ENCODE data around the gene AOC1.

The AOC1 gene

GRCh38 chr7:150824379-150825177, 27.7 kb upstream of the AOC1 start:
- DNase-seq (ENCODE audit: low spot score in 2 of 2) = no peak
- in situ Hi-C loops (cut with MboI; ENCODE audit: low sequenced_read_pairs) = no loop called here

GRCh38 chr7:150826061-150826849, 26.1 kb upstream of the AOC1 start:
- H3K9me3 ChIP-seq = no peaks in the 10 kb centered on the region
- H3K4me3 ChIP-seq = no peak overlapping the region
- no peak for DNase-seq (ENCODE audit: low spot score in 2 of 2)
- in situ Hi-C loops (cut with MboI; ENCODE audit: low sequenced_read_pairs) = no loop called here
- H3K27me3 ChIP-seq (ENCODE audit: low read depth) = peaks cover 3% of the 10 kb centered on the region; the same call in 1 of the 2 replicates
- H3K4me1 ChIP-seq = no peaks in the 10 kb centered on the region
- H3K36me3 ChIP-seq (replicated peaks) = no peaks in the 10 kb centered on the region

More at GRCh38 chr7:150824379-150825177, 27.7 kb upstream of the AOC1 start:
- no peaks in the 10 kb centered on the region for H3K9me3 ChIP-seq
- no peaks in the 10 kb centered on the region for H3K4me1 ChIP-seq
- no peak overlapping the region for H3K4me3 ChIP-seq
- no peaks in the 10 kb centered on the region for H3K36me3 ChIP-seq (replicated peaks)
- peaks cover 3% of the 10 kb centered on the region; the same call in 1 of the 2 replicates for H3K27me3 ChIP-seq (ENCODE audit: low read depth)

- Histone ChIP-seq H3K4me3 (no peak overlapping the region), H3K27me3 (ENCODE audit: low read depth) (peaks cover 3% of the 10 kb centered on the region; the same call in 1 of the 2 replicates), H3K9me3 (no peaks in the 10 kb centered on the region), H3K36me3 (replicated peaks) (no peaks in the 10 kb centered on the region), H3K4me1 (no peaks in the 10 kb centered on the region)
- DNase-seq (ENCODE audit: low spot score in 2 of 2) = no peak
- in situ Hi-C loops (cut with MboI; ENCODE audit: low sequenced_read_pairs) = no loop called here
These were observed 23.9 kb upstream of the AOC1 start for GRCh38 chr7:150828384-150828783.

GRCh38 chr7:150829426-150829825, 22.9 kb upstream of the AOC1 start:
- Histone ChIP-seq H3K27me3 (ENCODE audit: low read depth) (peaks cover 3% of the 10 kb centered on the region; the same call in 1 of the 2 replicates), H3K4me1 (no peaks in the 10 kb centered on the region), H3K36me3 (replicated peaks) (no peaks in the 10 kb centered on the region), H3K4me3 (no peak overlapping the region), H3K9me3 (no peaks in the 10 kb centered on the region)
- in situ Hi-C loops (cut with MboI; ENCODE audit: low sequenced_read_pairs) = no loop called here
- DNase-seq (ENCODE audit: low spot score in 2 of 2) = no peak

- DNase-seq (ENCODE audit: low spot score in 2 of 2) = no peak
- H3K27me3 ChIP-seq (ENCODE audit: low read depth) = peaks cover 3% of the 10 kb centered on the region; the same call in 1 of the 2 replicates
- no peak overlapping the region for H3K4me3 ChIP-seq
These were observed 21.4 kb upstream of the AOC1 start for GRCh38 chr7:150830937-150831336.

GRCh38 chr7:150831851-150832250, 20.5 kb upstream of the AOC1 start:
- in situ Hi-C loops (cut with MboI; ENCODE audit: low sequenced_read_pairs) = no loop called here
- H3K4me1 ChIP-seq = no peaks in the 10 kb centered on the region
- no peak for DNase-seq (ENCODE audit: low spot score in 2 of 2)

More at GRCh38 chr7:150830937-150831336, 21.4 kb upstream of the AOC1 start:
- Histone ChIP-seq H3K36me3 (replicated peaks) (no peaks in the 10 kb centered on the region), H3K9me3 (no peaks in the 10 kb centered on the region), H3K4me1 (no peaks in the 10 kb centered on the region)
- in situ Hi-C loops (cut with MboI; ENCODE audit: low sequenced_read_pairs) = no loop called here

GRCh38 chr7:150835019-150835418, 17.3 kb upstream of the AOC1 start:
- H3K36me3 ChIP-seq (replicated peaks) = no peaks in the 10 kb centered on the region
- H3K27me3 ChIP-seq (ENCODE audit: low read depth) = no peaks in the 10 kb centered on the region
- DNase-seq (ENCODE audit: low spot score in 2 of 2) = no peak
- H3K9me3 ChIP-seq = no peaks in the 10 kb centered on the region
- H3K4me1 ChIP-seq = no peaks in the 10 kb centered on the region
- in situ Hi-C loops (cut with MboI; ENCODE audit: low sequenced_read_pairs) = no loop called here
- no peak overlapping the region for H3K4me3 ChIP-seq

More at GRCh38 chr7:150831851-150832250, 20.5 kb upstream of the AOC1 start:
- H3K27me3 ChIP-seq (ENCODE audit: low read depth) = no peaks in the 10 kb centered on the region; the same call in 1 of the 2 replicates
- no peaks in the 10 kb centered on the region for H3K9me3 ChIP-seq
- H3K36me3 ChIP-seq (replicated peaks) = no peaks in the 10 kb centered on the region
- H3K4me3 ChIP-seq = no peak overlapping the region

GRCh38 chr7:150835702-150836280, 16.5 kb upstream of the AOC1 start:
- no peaks in the 10 kb centered on the region for H3K36me3 ChIP-seq (replicated peaks)
- no peaks in the 10 kb centered on the region for H3K9me3 ChIP-seq
- in situ Hi-C loops (cut with MboI; ENCODE audit: low sequenced_read_pairs) = no loop called here
- no peaks in the 10 kb centered on the region for H3K4me1 ChIP-seq
- H3K27me3 ChIP-seq (ENCODE audit: low read depth) = no peaks in the 10 kb centered on the region
- no peak overlapping the region for H3K4me3 ChIP-seq
- DNase-seq (ENCODE audit: low spot score in 2 of 2) = no peak

GRCh38 chr7:150838965-150839650, 13.2 kb upstream of the AOC1 start:
- Histone ChIP-seq H3K4me1 (no peaks in the 10 kb centered on the region), H3K27me3 (ENCODE audit: low read depth) (no peaks in the 10 kb centered on the region; the same call in 1 of the 2 replicates), H3K9me3 (no peaks in the 10 kb centered on the region), H3K36me3 (replicated peaks) (no peaks in the 10 kb centered on the region), H3K4me3 (no peak overlapping the region)
- no peak for DNase-seq (ENCODE audit: low spot score in 2 of 2)
- in situ Hi-C loops (cut with MboI; ENCODE audit: low sequenced_read_pairs) = no loop called here

- H3K36me3 ChIP-seq (replicated peaks) = no peaks in the 10 kb centered on the region
- DNase-seq (ENCODE audit: low spot score in 2 of 2) = no peak
- H3K4me1 ChIP-seq = no peaks in the 10 kb centered on the region
- in situ Hi-C loops (cut with MboI; ENCODE audit: low sequenced_read_pairs) = no loop called here
- H3K27me3 ChIP-seq (ENCODE audit: low read depth) = no peaks in the 10 kb centered on the region; the same call in 1 of the 2 replicates
- H3K4me3 ChIP-seq = no peak overlapping the region
- H3K9me3 ChIP-seq = no peaks in the 10 kb centered on the region
These were observed 10.3 kb upstream of the AOC1 start for GRCh38 chr7:150842018-150842417.

GRCh38 chr7:150842716-150843115, 9.6 kb upstream of the AOC1 start:
- Histone ChIP-seq H3K27me3 (ENCODE audit: low read depth) (no peaks in the 10 kb centered on the region; the same call in 1 of the 2 replicates), H3K36me3 (replicated peaks) (no peaks in the 10 kb centered on the region), H3K4me1 (no peaks in the 10 kb centered on the region), H3K4me3 (no peak overlapping the region), H3K9me3 (no peaks in the 10 kb centered on the region)
- in situ Hi-C loops (cut with MboI; ENCODE audit: low sequenced_read_pairs) = no loop called here
- DNase-seq (ENCODE audit: low spot score in 2 of 2) = no peak

GRCh38 chr7:150845421-150845861, 6.9 kb upstream of the AOC1 start:
- H3K9me3 ChIP-seq = no peaks in the 10 kb centered on the region
- no peaks in the 10 kb centered on the region; the same call in 1 of the 2 replicates for H3K27me3 ChIP-seq (ENCODE audit: low read depth)
- no peaks in the 10 kb centered on the region for H3K4me1 ChIP-seq
- no peak for DNase-seq (ENCODE audit: low spot score in 2 of 2)
- H3K36me3 ChIP-seq (replicated peaks) = no peaks in the 10 kb centered on the region
- in situ Hi-C loops (cut with MboI; ENCODE audit: low sequenced_read_pairs) = no loop called here
- no peak overlapping the region for H3K4me3 ChIP-seq
